SK-N-MC (cell line): Measurements from ENCODE around the gene TSPAN7.
A peak's percentile ranks its signal among the peaks of the same experiment; 100 is the strongest.

Experiments used
- DNase-seq: peaks from one replicate; pipeline ENCODE4 v3.0.0-alpha.2; 2011; ENCODE audit warnings: low read depth, low spot score
- H3K27ac ChIP-seq: fragments of 200-600 bp; sonication (generic); 2 replicates; pipeline ENCODE4 v1.5.1; 2016; ENCODE audit warnings: mixed run types
- H3K36me3 ChIP-seq: fragments of 200-600 bp; sonication (generic); 2 replicates; pipeline ENCODE4 v1.6.1; 2017; ENCODE audit warnings: antibody characterized with exemption, low read length, mixed read lengths; ENCODE audit not compliant: insufficient read depth
- H3K4me3 ChIP-seq: fragments of 200-600 bp; sonication (generic); 2 replicates; pipeline ENCODE4 v1.5.1; 2016
- H3K9ac ChIP-seq: fragments of 200-600 bp; sonication (generic); 2 replicates; pipeline ENCODE4 v1.8.0; 2017; ENCODE audit warnings: mixed run types, mixed read lengths; ENCODE audit not compliant: insufficient read length
- H3K9me3 ChIP-seq: fragments of 200-600 bp; sonication (generic); 2 replicates; pipeline ENCODE4 v1.6.1; 2017; ENCODE audit warnings: low read depth, mild to moderate bottlenecking, antibody characterized with exemption, low read length, moderate library complexity, mixed read lengths
- EZH2 ChIP-seq: fragments of 200-600 bp; sonication (generic); IDR thresholded peaks from one replicate; pipeline ENCODE4 v1.6.1; 2017; ENCODE audit warnings: antibody characterized with exemption
- FOXP2 ChIP-seq: optimal IDR thresholded peaks from 2 replicates; pipeline ENCODE3; 2011; ENCODE audit warnings: mild to moderate bottlenecking, moderate library complexity; ENCODE audit not compliant: insufficient read depth; ENCODE audit errors: extremely low read length, control extremely low read depth
- POLR2AphosphoS5 ChIP-seq: IDR thresholded peaks from 2 replicates; pipeline ENCODE4 v1.6.1; 2012; ENCODE audit warnings: mild to moderate bottlenecking, low read depth, low read length, borderline replicate concordance

TSPAN7 gene

GRCh38 chrX:38662640-38663039 lies 101.3 kb downstream of the TSPAN7 start:
- H3K9ac ChIP-seq = no peak overlapping the region
- H3K36me3 ChIP-seq = no peaks in the 10 kb centered on the region
- no peaks in the 10 kb centered on the region for H3K9me3 ChIP-seq
- DNase-seq = no peak
- H3K27ac ChIP-seq = no peak overlapping the region
- TF ChIP-seq EZH2 (no peak), POLR2AphosphoS5 (no peak), FOXP2 (no peak)
- H3K4me3 ChIP-seq = no peak overlapping the region

DNA sequence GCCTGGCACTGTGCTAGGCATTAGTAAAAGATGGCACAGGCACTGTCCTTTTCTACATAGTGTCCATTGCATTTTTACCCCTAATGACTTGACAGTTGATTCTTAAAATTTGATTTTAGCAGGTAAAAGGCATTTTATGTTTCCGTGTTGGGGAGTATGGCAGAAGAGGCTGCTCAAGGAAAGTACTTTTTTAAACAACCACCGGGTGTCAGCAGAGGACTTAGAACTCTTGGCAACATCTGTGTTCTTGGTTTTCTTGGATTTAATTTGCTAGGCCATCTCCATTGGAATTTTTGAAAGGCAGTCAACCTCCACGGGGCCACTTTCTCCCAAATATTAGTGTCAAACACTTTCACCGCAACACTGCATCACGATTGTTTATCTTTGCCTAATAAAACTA lies 102.9 kb downstream of the TSPAN7 start:
- Histone ChIP-seq H3K9ac (no peak overlapping the region), H3K9me3 (no peaks in the 10 kb centered on the region), H3K27ac (no peak overlapping the region), H3K36me3 (no peaks in the 10 kb centered on the region), H3K4me3 (no peak overlapping the region)
- TF ChIP-seq EZH2 (no peak), POLR2AphosphoS5 (no peak), FOXP2 (no peak)
- DNase-seq = no peak

DNA sequence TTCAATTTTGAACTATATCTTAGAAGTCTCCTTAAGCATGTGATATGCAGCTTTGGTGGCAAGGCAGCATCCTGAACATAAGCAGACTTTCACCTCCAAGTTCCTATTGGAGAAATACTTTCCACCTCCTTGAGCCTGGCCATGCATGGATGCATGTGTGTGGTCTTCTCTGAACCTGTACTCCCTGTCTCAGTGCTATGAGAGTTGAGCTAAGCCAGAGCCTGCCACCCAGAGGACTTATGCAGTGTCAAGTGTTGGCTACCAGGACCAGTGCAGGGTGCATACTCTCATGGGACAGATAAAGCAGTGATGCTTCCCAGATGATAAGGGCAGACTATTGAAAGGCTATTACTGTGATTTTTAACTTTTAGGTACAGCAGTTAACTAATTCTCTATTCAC lies 105.6 kb downstream of the TSPAN7 start:
- Histone ChIP-seq H3K36me3 (no peaks in the 10 kb centered on the region), H3K9me3 (no peaks in the 10 kb centered on the region), H3K9ac (no peak overlapping the region), H3K27ac (no peak overlapping the region), H3K4me3 (no peak overlapping the region)
- no peak for DNase-seq
- TF ChIP-seq EZH2 (no peak), POLR2AphosphoS5 (no peak), FOXP2 (no peak)

DNA sequence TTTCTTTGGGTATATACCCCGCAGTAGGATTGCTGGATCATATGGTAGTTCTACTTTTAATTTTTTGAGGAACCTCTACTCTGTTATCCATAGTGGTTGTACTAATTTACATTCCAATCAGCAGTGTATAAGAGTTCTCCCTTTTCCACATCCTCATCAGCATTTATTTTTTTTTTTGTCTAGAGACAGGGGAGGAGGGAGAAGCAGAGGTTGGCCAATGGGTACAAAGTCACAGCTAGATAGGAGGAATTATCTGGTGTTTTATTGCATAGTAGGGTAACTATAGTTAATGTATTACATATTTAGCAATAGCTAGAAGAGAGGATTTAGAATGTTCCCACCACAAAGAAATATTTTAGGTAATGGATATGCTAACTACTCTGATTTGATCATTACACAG lies 107.4 kb downstream of the TSPAN7 start:
- no peak for TF ChIP-seq POLR2AphosphoS5
- TF ChIP-seq EZH2 = no peak
- TF ChIP-seq FOXP2 = no peak
- no peak overlapping the region for H3K27ac ChIP-seq

GRCh38 chrX:38669428-38669827 lies 108.1 kb downstream of the TSPAN7 start:
- Histone ChIP-seq H3K4me3 (peak overlapping the region; percentile 45), H3K9ac (no peak overlapping the region), H3K36me3 (no peaks in the 10 kb centered on the region), H3K27ac (no peak overlapping the region), H3K9me3 (no peaks in the 10 kb centered on the region)
- DNase-seq = no peak
- TF ChIP-seq FOXP2 (no peak), EZH2 (no peak), POLR2AphosphoS5 (no peak)

More for the DNA sequence above, 107.4 kb downstream of the TSPAN7 start:
- H3K4me3 ChIP-seq = no peak overlapping the region
- no peak for DNase-seq
- no peaks in the 10 kb centered on the region for H3K9me3 ChIP-seq
- no peak overlapping the region for H3K9ac ChIP-seq
- no peaks in the 10 kb centered on the region for H3K36me3 ChIP-seq

DNA sequence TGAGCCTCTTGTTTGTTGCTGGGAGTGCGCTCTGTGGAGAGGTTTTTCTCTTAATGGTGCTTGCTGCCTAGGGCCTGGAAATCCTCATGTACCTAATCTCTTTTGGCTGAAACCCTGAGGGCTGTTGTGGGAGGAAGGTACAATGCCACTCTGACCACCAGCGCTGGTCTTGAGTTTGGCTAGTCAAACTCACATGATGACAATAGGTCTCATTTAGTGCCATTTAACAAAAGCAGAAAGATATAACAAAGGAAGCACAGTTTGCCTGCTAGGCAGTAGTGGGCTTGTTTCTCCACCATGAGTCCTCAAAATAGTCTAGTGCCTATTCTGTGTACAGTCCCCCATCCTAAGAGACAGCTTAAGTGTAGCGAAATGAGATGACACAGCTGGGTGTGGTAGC lies 111.3 kb downstream of the TSPAN7 start:
- H3K27ac ChIP-seq = no peak overlapping the region
- no peak for DNase-seq
- H3K9me3 ChIP-seq = no peaks in the 10 kb centered on the region
- no peak overlapping the region for H3K4me3 ChIP-seq
- no peaks in the 10 kb centered on the region for H3K36me3 ChIP-seq
- TF ChIP-seq FOXP2 (no peak), EZH2 (no peak), POLR2AphosphoS5 (no peak)
- H3K9ac ChIP-seq = no peak overlapping the region

GRCh38 chrX:38675856-38676255 lies 114.5 kb downstream of the TSPAN7 start:
- no peak overlapping the region for H3K4me3 ChIP-seq
- no peak for DNase-seq
- no peaks in the 10 kb centered on the region for H3K36me3 ChIP-seq
- H3K9me3 ChIP-seq = no peaks in the 10 kb centered on the region
- TF ChIP-seq FOXP2 (no peak), EZH2 (no peak), POLR2AphosphoS5 (no peak)
- no peak overlapping the region for H3K9ac ChIP-seq
- no peak overlapping the region for H3K27ac ChIP-seq

- Histone ChIP-seq H3K4me3 (no peak overlapping the region), H3K9me3 (no peaks in the 10 kb centered on the region), H3K36me3 (no peaks in the 10 kb centered on the region), H3K9ac (no peak overlapping the region), H3K27ac (no peak overlapping the region)
- no peak for TF ChIP-seq FOXP2
- no peak for TF ChIP-seq EZH2
- no peak for TF ChIP-seq POLR2AphosphoS5
- DNase-seq = no peak
Measured at GRCh38 chrX:38678183-38678582, 116.8 kb downstream of the TSPAN7 start.

DNA sequence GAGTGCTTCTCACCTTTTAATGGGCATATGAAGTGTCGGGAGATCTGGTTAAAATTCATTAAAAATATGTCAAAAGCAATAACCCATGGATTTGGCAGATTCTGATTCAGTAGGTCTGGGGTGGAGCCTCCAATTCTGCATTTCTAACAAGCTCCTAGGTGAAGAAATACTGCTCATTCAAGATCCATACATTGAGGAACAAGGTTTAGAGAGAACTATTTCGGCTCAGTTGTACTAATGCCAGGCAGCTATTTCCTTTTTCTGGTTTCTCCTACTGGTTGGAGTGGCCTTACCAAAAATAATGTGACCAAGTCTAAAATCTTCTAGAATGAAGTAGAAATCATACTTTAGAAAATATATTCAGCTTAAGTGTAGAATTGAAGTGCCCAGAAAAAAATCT lies 117.5 kb downstream of the TSPAN7 start:
- H3K27ac ChIP-seq = no peak overlapping the region
- TF ChIP-seq FOXP2 (no peak), EZH2 (no peak), POLR2AphosphoS5 (no peak)

More for the DNA sequence above, 117.5 kb downstream of the TSPAN7 start:
- Histone ChIP-seq H3K4me3 (no peak overlapping the region), H3K36me3 (no peaks in the 10 kb centered on the region), H3K9me3 (no peaks in the 10 kb centered on the region), H3K9ac (no peak overlapping the region)
- no peak for DNase-seq
